Measurements from ENCODE around the gene ASB6. TPM values are rescaled to one million over a fixed set of nuclear protein-coding genes. Genes with fewer than 3 reads are reported as not detected.

The ASB6 gene
- total RNA-seq, 1 donor from 2014 or later: 10.2 TPM

DNA sequence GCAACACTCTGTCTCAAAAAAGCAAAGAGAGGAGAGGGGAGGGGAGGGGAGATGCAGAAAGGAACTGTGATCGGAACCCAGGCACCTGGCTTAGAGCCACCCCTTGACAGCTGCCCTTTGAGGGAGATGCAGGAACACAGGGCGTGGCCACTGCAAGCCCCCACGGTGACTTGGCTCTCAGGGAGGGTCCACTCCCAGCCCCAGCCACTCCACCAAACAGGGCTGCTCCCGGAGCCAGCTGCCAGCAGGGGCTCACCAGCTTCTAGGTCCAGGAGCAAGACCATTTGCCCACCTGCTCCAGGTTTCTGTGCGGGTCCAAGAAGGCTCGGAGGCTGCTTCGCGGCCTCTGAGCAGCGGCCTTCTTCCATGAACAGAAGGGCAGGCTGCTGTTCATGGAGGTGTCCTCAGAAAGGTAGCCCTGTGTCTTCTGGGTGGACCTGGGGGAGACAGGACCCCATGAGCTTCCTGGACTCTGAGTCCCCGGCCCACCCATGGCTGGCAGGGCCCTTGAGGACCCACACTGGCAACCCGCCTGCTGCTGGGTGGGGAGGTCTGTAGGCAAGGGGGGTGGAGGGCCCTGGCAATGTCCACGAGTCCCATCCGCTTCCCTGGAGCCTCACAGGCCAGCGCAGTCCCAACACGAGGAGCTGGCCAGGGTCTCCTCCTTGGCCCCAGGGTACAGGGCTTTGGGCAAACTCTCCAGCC is 29.0 kb downstream of the ASB6 start:
- intact Hi-C loops (cut with DNase I): loop anchor here (5.0 kb wide), 1 partner anchor 291 kb away; no protein-coding TSS in a partner anchor
- DNase-seq (ENCODE audit: low spot score): no peak

DNA sequence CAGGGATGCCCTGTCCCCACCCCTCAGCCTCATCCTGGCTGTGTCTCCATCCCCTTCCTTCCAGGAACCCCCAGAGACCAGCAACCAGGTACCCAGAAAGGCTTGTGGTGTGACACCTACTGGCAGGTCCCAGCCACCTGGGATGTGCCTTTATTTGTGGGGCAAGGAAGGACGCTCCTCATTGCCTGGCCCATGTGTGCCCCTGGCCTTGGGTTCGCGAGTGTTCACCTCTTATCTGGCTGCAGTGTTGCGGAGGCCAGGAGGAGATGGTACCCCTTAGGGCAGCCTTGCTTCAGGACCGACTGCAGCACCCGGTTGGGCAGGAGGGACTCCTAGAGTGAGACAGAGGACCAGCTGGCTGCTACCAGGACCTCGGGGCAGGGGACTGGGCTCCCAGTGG is 29.8 kb downstream of the ASB6 start:
- DNase-seq (ENCODE audit: low spot score): no peak
- intact Hi-C loops (cut with DNase I): loop anchor here (5.0 kb wide), 1 partner anchor 290 kb away; no protein-coding TSS in a partner anchor

- DNase-seq (ENCODE audit: low spot score): no peak
- intact Hi-C loops (cut with DNase I): loop anchor here (1.0 to 5.0 kb wide), 2 partner anchors 289 to 437 kb away; no protein-coding TSS in a partner anchor
Observed at GRCh38 chr9:129611307-129611800, 30.6 kb downstream of the ASB6 start.

DNA sequence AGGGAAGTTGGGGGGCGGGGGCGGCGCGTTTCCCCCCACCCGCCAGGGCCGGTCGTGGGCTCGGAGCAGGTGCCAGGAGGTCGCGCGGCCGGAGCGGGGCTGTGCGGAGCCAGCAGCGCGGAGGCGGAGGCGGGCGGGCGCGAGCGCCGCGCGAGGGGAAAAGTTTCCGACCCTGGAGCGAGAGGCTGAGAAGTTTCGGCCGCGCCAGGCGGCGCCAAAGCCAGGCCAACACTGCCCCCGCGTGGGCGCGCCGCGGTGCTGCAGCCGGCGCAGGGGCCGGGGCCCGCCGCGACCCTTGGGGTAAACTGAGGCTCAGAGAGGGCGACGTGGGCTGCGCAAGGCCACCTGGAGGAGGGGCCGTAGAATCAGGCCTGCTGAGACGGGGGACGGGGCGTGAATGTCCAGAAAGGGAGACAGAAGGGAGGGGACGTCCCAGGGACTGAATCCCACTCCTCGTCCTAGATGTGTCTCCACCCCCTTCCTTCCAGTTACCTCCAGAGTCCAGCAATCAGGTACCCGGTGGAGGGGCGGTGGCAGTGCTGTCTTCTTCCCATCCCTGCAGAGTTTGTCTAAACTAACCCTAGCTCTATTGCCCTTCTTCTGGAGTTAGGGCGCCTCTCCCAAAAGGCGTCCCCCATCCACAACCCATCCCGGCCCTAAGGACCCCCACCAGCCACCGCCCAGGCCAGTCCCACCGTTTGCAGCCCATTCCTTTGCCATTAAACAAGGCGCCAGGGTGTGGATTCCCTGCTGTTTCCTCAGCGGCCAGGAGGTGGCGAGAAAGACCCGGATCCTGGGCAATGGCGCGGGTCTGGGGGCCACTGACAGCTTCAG is 31.3 kb downstream of the ASB6 start:
- peak; percentile 92 for DNase-seq (ENCODE audit: low spot score)
- intact Hi-C loops (cut with DNase I): loop anchor here (1.0 to 5.0 kb wide), 3 partner anchors 288 to 471 kb away; no protein-coding TSS in a partner anchor

- intact Hi-C loops (cut with DNase I): loop anchor here (1.0 to 5.0 kb wide), 2 partner anchors 288 to 471 kb away; no protein-coding TSS in a partner anchor
- no peak for DNase-seq (ENCODE audit: low spot score)
Observed at GRCh38 chr9:129610213-129610472, 31.8 kb downstream of the ASB6 start.

DNA sequence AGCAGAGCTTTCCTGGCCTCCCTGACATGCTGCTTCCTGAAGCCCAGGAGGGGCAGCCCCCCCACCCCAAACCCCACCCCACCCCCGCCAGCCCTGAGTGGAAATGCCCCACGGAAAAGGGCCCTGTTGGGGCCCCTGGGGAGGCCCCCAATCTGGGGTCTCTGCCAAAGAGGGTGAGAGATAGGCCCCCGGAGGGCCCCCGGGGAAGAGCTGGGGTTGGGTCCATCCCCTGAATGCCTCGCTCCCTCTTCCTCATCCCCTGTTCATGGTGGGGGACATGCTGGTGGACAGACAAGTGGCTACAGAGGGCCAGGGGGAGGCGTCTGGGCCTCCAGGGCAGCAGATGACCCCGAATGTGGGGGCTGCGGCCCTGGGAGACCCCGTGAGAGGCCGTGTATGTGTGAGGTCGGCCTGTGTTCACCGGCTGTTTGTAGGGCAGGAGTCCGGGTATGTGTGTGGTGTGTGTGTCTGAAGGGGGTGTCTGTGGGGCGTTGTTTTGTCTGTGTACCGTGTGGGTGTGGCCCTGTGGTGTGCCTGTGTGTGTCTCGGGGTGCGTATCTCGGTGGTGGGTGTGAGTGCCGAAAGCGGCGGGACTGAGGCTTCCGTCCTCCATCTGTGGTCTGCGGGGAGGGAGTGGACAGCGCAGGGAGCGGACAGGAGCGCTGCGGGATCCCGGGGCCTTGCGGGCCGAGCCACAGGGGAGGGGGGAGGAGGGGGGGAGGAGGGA is 32.3 kb downstream of the ASB6 start:
- no peak for DNase-seq (ENCODE audit: low spot score)
- intact Hi-C loops (cut with DNase I): loop anchor here (1.0 to 5.0 kb wide), 5 partner anchors 197 to 470 kb away; no protein-coding TSS in a partner anchor

DNA sequence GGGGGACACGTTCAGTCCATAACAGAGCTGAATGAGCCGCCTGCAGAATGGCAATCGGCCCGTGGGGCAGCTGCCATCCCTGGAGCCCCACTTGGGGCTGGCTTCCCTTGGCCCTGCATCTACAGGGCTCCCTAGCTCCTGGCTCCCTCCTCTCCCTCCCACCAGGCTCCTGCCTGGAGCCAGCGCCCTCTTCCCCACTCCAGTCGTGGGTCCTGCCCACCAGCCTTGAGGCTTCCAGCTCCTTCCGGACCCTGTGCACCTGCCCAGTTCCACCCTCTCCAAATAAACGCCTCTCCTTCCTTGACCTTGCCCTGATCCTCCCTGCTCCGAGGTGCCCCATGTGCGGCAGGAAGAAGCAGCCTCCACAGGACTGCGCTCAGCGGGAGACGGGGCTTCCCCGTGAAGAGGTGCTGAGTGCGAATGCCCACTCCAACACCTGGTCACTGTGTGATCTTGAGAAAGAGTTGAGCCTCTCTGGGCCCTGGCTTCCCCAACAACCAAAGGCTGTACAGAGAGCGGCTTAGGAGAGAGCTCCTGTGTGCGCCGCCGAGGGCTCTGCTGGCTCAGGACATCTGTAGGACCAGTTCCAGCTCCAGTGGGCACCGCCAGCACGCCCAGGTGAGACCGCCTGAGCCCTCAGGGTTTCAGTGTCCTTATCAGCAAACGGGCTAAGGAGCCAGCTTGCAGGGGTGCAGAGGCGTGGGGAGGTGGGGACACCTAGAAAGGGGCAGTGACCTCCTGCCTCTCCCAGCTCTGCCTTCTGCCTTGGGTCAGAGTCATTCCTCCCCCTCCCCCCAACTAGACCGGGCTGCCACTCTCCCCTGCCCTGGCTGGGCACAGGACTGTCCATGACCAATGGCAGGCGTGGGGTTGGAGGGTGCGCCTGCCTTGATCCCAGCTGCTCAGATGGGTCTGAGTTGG is 33.1 kb downstream of the ASB6 start:
- intact Hi-C loops (cut with DNase I): loop anchor here (5.0 kb wide), 3 partner anchors 197 to 352 kb away; no protein-coding TSS in a partner anchor
- DNase-seq (ENCODE audit: low spot score): no peak

DNA sequence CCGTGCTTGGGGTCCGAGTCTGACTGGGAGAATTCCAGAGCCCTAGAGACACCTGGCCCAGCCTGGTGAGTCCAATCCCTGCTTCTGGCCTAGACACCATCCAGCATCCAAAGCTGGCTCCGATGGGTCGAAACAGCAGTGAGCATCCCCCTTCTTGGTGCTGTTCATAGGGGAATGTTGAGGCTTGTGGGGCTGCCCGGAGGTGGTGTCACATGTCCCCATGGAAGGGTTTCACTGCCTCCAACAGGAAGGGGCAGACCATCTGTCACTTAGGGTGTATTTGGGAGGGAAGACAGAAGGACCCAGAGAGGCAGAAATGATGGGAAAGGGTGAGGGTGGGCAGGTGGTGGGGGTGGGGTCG is 34.9 kb downstream of the ASB6 start:
- intact Hi-C loops (cut with DNase I): loop anchor here (2.0 to 5.0 kb wide), 4 partner anchors 118 to 350 kb away; no protein-coding TSS in a partner anchor
- DNase-seq (ENCODE audit: low spot score): no peak

- intact Hi-C loops (cut with DNase I): loop anchor here (2.0 to 5.0 kb wide), 4 partner anchors 118 to 349 kb away; no protein-coding TSS in a partner anchor
- no peak for DNase-seq (ENCODE audit: low spot score)
Observed at GRCh38 chr9:129606161-129607026, 35.6 kb downstream of the ASB6 start.

DNA sequence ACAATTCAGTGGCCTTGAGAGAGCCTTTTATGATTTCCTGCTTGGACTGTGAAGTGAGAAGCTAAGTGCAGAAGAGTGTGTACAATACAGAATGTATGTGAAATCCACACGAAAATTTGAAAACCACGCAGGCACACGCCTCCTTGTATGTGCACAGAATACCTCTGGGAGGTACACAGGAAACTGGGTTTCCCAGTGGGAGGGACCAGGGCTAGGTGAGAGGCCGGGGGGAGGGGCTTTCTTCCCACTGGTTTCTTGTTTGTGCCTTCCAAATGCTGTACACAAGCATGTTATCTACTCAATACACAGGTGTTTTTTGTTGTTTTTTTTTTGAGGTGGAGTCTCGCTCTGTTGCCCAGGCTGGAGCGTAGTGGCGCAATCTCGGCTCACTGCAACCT is 37.2 kb downstream of the ASB6 start:
- no peak for DNase-seq (ENCODE audit: low spot score)
- intact Hi-C loops (cut with DNase I): loop anchor here (5.0 kb wide), 3 partner anchors 192 to 347 kb away; no protein-coding TSS in a partner anchor

- no peak for DNase-seq (ENCODE audit: low spot score)
- intact Hi-C loops (cut with DNase I): no loop called here
Observed at GRCh38 chr9:129604056-129604765, 37.7 kb downstream of the ASB6 start.

DNA sequence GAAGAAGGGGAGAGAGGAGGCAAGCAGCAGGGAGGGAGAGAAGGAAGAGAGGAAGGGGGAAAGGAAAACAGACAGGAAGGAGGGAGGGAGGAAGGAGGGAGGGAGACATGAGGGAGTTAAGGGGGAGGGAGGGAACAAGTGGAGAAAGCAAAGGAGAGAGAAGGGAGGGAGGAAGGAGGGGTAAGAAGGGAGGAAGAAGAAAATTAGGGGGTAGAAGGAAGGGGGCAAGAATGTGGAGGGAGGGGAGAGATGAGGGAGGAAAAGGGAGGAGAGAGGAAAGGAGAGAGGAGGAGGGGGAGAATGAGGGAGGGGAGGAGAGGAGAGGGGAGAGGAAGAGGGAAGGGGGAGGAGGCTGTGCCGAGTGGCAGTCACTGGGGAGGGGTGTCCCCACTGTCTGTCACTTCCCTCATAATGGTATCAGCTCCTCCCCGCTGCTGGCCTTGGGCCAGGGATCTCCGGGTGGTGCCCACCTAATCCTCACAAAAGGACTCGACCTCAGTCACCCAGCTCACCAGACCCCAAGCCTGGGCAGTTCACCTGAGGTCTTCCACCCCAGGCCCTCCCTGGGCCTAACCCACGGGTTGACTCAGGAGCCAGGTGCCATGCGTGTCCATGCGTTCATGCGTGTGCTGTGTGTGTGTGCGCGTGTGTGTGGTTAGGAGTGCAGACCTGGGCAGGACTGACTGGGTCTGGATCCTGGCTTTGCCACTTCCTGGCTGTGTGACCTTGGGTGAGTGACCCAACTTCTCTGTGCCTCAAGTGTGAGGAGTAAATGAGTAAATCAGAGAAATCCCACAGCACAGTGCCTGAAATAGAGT is 39.1 kb downstream of the ASB6 start:
- DNase-seq (ENCODE audit: low spot score): no peak
- intact Hi-C loops (cut with DNase I): no loop called here

GRCh38 chr9:129601082-129601674 is 40.8 kb downstream of the ASB6 start:
- no peak for DNase-seq (ENCODE audit: low spot score)
- intact Hi-C loops (cut with DNase I): no loop called here

- DNase-seq (ENCODE audit: low spot score): no peak
- intact Hi-C loops (cut with DNase I): no loop called here
Observed at GRCh38 chr9:129598089-129598596, 43.8 kb downstream of the ASB6 start.

DNA sequence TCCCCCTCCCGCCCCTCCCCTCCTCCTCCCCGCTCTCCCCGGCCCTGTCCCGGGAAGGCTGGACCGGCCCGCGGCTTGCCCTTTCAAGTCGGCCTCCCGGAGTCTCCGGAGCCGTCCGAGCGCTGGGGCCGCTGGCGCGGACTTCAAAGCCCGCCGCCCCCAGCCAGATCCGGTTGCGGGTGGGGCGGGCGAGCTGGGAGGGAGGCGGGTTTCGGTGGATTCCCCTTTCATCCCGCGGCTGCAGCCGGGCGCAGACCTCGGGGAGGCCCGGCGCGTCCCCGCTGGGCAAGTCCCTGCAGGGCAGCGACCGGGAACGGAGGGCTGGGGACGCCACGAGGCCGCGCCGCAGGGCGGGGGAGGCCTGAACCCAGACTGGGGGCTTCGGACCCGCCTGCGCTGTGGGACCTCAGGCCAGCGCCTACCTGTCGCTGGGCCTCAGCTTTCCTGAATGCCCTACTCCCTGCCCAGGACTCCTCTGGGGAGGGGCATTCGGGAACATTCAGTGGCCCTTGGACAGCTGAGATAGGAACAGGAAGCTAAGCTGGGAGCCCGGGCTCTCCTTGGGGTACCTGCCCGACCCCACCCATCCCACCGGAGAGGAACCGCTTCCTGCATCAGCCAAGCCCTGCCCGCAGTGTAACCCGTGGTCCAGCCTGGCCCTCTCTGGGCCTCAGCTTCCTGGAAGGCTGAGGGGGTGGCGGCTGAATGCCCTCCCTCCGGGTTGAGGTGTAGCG is 44.4 kb downstream of the ASB6 start:
- no peak for DNase-seq (ENCODE audit: low spot score)
- intact Hi-C loops (cut with DNase I): no loop called here

Data from cardiac septum (tissue), 1 donor.